Measurements from ENCODE around the gene COBLL1.

- TF ChIP-seq, protein P1, sequence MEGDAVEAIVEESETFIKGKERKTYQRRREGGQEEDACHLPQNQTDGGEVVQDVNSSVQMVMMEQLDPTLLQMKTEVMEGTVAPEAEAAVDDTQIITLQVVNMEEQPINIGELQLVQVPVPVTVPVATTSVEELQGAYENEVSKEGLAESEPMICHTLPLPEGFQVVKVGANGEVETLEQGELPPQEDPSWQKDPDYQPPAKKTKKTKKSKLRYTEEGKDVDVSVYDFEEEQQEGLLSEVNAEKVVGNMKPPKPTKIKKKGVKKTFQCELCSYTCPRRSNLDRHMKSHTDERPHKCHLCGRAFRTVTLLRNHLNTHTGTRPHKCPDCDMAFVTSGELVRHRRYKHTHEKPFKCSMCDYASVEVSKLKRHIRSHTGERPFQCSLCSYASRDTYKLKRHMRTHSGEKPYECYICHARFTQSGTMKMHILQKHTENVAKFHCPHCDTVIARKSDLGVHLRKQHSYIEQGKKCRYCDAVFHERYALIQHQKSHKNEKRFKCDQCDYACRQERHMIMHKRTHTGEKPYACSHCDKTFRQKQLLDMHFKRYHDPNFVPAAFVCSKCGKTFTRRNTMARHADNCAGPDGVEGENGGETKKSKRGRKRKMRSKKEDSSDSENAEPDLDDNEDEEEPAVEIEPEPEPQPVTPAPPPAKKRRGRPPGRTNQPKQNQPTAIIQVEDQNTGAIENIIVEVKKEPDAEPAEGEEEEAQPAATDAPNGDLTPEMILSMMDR (IDR thresholded peaks at IDR 0.05; ENCODE audit: borderline replicate concordance, extremely low read depth, low read length, poor library complexity, severe bottlenecking), result no peak
- TF ChIP-seq EZH2 (IDR thresholded peaks at IDR 0.05; ENCODE audit: borderline replicate concordance, low read depth, low read length, severe bottlenecking), result no peak
These were observed 184.5 kb downstream of the COBLL1 start for GRCh38 chr2:164657129-164657528.

All from DND-41 (cell line).